Mesenchymal stem cell (in vitro differentiated cells and primary cell): ENCODE data around the gene PRKG1.

Experiments used
- DNase-seq: peaks from one replicate; pipeline ENCODE4 v3.0.0-alpha.2; 2013
- H2AFZ ChIP-seq: one replicate; pipeline ENCODE4 v1.6.1; 2013; ENCODE audit warnings: low read depth, mild to moderate bottlenecking, control low read depth, inconsistent platforms, low read length, moderate library complexity
- H2AK5ac ChIP-seq: 2 replicates; pipeline ENCODE4 v1.6.1; 2013; ENCODE audit warnings: low read length, moderate library complexity, mild to moderate bottlenecking, inconsistent platforms; ENCODE audit not compliant: severe bottlenecking
- H2BK120ac ChIP-seq: one replicate; pipeline ENCODE4 v1.6.1; 2013; ENCODE audit warnings: low read depth, mild to moderate bottlenecking, inconsistent platforms, low read length, moderate library complexity
- H2BK12ac ChIP-seq, 2 experiments: one replicate each; pipeline ENCODE4 v1.6.1; 2013; ENCODE audit warnings: inconsistent platforms in 2 of 2, low read length in 2 of 2, mild to moderate bottlenecking in 2 of 2, moderate library complexity in 2 of 2, control low read depth in 1 of 2
- H2BK15ac ChIP-seq: one replicate; pipeline ENCODE4 v1.6.1; 2013; ENCODE audit warnings: mild to moderate bottlenecking, low read depth, inconsistent platforms; ENCODE audit not compliant: poor library complexity, severe bottlenecking
- H2BK5ac ChIP-seq: 2 replicates; pipeline ENCODE4 v1.6.1; 2013; ENCODE audit warnings: low read depth, mild to moderate bottlenecking, low read length, control low read depth, inconsistent platforms; ENCODE audit not compliant: poor library complexity, severe bottlenecking
- H3K14ac ChIP-seq, 2 experiments: one replicate each; pipeline ENCODE4 v1.6.1; 2013; ENCODE audit warnings: inconsistent platforms in 2 of 2, low read length in 2 of 2, control low read depth in 1 of 2, mild to moderate bottlenecking in 1 of 2, moderate library complexity in 1 of 2
- H3K18ac ChIP-seq, 2 experiments: one replicate each; pipeline ENCODE4 v1.6.1; 2013; ENCODE audit warnings: inconsistent platforms in 2 of 2, low read length in 2 of 2, control low read depth in 1 of 2, low read depth in 1 of 2, mild to moderate bottlenecking in 1 of 2
- H3K23ac ChIP-seq, 2 experiments: one replicate each; pipeline ENCODE4 v1.6.1; 2013; ENCODE audit warnings: inconsistent platforms in 2 of 2, low read length in 2 of 2, mild to moderate bottlenecking in 2 of 2, moderate library complexity in 2 of 2, control low read depth in 1 of 2
- H3K27ac ChIP-seq: 2 replicates; pipeline ENCODE4 v1.5.1; 2013; ENCODE audit warnings: mild to moderate bottlenecking, moderate library complexity, low read length, control low read depth, inconsistent platforms; ENCODE audit not compliant: poor library complexity, severe bottlenecking
- H3K27me3 ChIP-seq, 2 experiments: 2 replicates each; pipeline versions ENCODE4 v1.6.1 to v1.7.0; 2013; ENCODE audit warnings: low read length in 2 of 2, mild to moderate bottlenecking in 2 of 2, moderate library complexity in 2 of 2, control low read depth in 1 of 2, inconsistent platforms in 1 of 2; ENCODE audit not compliant: control insufficient read depth in 1 of 2, insufficient read depth in 1 of 2
- H3K36me3 ChIP-seq, 2 experiments: 2 replicates each; pipeline versions ENCODE4 v1.6.1 to v1.7.0; 2013; ENCODE audit warnings: low read length in 2 of 2, control low read depth in 1 of 2, inconsistent platforms in 1 of 2, low read depth in 1 of 2, mild to moderate bottlenecking in 1 of 2; ENCODE audit not compliant: insufficient read depth in 2 of 2, control insufficient read depth in 1 of 2
- H3K4ac ChIP-seq, 2 experiments: one replicate each; pipeline ENCODE4 v1.6.1; 2013; ENCODE audit warnings: inconsistent platforms in 2 of 2, low read length in 2 of 2, mild to moderate bottlenecking in 2 of 2, moderate library complexity in 2 of 2, control low read depth in 1 of 2, low read depth in 1 of 2
- H3K4me1 ChIP-seq: 2 replicates; pipeline ENCODE4 v1.6.1; 2013; ENCODE audit warnings: low read depth, low read length, control low read depth; ENCODE audit not compliant: control insufficient read depth, insufficient read depth
- H3K4me2 ChIP-seq: 2 replicates; pipeline ENCODE4 v1.6.1; 2013; ENCODE audit warnings: low read length, mild to moderate bottlenecking, inconsistent platforms; ENCODE audit not compliant: poor library complexity, severe bottlenecking
- H3K4me3 ChIP-seq, 2 experiments: 2 replicates each; pipeline versions ENCODE4 v1.5.1 to v1.7.0; 2013; ENCODE audit warnings: low read length in 2 of 2, mild to moderate bottlenecking in 2 of 2, control low read depth in 1 of 2, low read depth in 1 of 2; ENCODE audit not compliant: insufficient read depth in 1 of 2
- H3K79me1 ChIP-seq: replicated peaks from 2 replicates; pipeline ENCODE4 v1.6.1; 2013; ENCODE audit warnings: mild to moderate bottlenecking, control low read depth, low read length, inconsistent platforms; ENCODE audit not compliant: poor library complexity, severe bottlenecking
- H3K9ac ChIP-seq: 2 replicates; pipeline ENCODE4 v1.7.0; 2013; ENCODE audit warnings: mild to moderate bottlenecking, low read length, moderate library complexity
- H3K9me3 ChIP-seq: 2 replicates; pipeline ENCODE4 v1.7.0; 2013; ENCODE audit warnings: mild to moderate bottlenecking, low read length; ENCODE audit not compliant: control insufficient read depth
- H4K8ac ChIP-seq: one replicate; pipeline ENCODE4 v1.6.1; 2013; ENCODE audit warnings: inconsistent platforms, mild to moderate bottlenecking, low read length, moderate library complexity
- H4K91ac ChIP-seq: one replicate; pipeline ENCODE4 v1.6.1; 2013; ENCODE audit warnings: mild to moderate bottlenecking, low read length, inconsistent platforms
- WGBS: methylation state at CpG from one replicate; pipeline ENCODE4 v1.1.7; 2013; ENCODE audit warnings: mixed read lengths; 5-methylcytosine and 5-hydroxymethylcytosine counted together

PRKG1 gene

GRCh38 chr10:51363415-51363814, 289.1 kb downstream of the PRKG1 start:
- H3K18ac ChIP-seq = no peak overlapping the region
- no peak overlapping the region for H2BK15ac ChIP-seq
- no peak overlapping the region for H3K9ac ChIP-seq
- H2BK5ac ChIP-seq = no peak overlapping the region
- H3K36me3 ChIP-seq = no peaks in the 10 kb centered on the region
- no peak overlapping the region for H2AFZ ChIP-seq
- H3K14ac ChIP-seq = no peak overlapping the region
- H4K8ac ChIP-seq = no peak overlapping the region
- H2BK12ac ChIP-seq = no peak overlapping the region
- no peak for DNase-seq
- H3K27ac ChIP-seq = no peak overlapping the region
- no peaks in the 10 kb centered on the region for H3K9me3 ChIP-seq
- 95% methylated on average over 4 of the region's 4 CpGs for whole genome bisulfite sequencing
- H3K4me1 ChIP-seq = no peaks in the 10 kb centered on the region
- H2BK120ac ChIP-seq = no peak overlapping the region
- no peaks in the 10 kb centered on the region for H3K79me1 ChIP-seq
- H3K4me3 ChIP-seq = no peak overlapping the region
- H3K27me3 ChIP-seq = no peaks in the 10 kb centered on the region
- no peak overlapping the region for H3K23ac ChIP-seq
- H4K91ac ChIP-seq = no peak overlapping the region
- H3K4ac ChIP-seq = no peak overlapping the region
- no peak overlapping the region for H3K4me2 ChIP-seq
- no peak overlapping the region for H2AK5ac ChIP-seq

- H2BK5ac ChIP-seq = no peak overlapping the region
- H3K23ac ChIP-seq = no peak overlapping the region
- DNase-seq = no peak
- H3K4ac ChIP-seq = no peak overlapping the region
- no peak overlapping the region for H2AFZ ChIP-seq
- H3K27me3 ChIP-seq = no peaks in the 10 kb centered on the region
- no peak overlapping the region for H3K4me2 ChIP-seq
- no peaks in the 10 kb centered on the region for H3K4me1 ChIP-seq
- no peak overlapping the region for H3K18ac ChIP-seq
- WGBS = 100% methylated on average over 1 of the region's 2 CpGs
- no peak overlapping the region for H2BK12ac ChIP-seq
- H3K27ac ChIP-seq = no peak overlapping the region
- H3K79me1 ChIP-seq = no peaks in the 10 kb centered on the region
- H3K4me3 ChIP-seq = no peak overlapping the region
- H2AK5ac ChIP-seq = no peak overlapping the region
- H4K8ac ChIP-seq = no peak overlapping the region
- no peak overlapping the region for H2BK15ac ChIP-seq
- no peak overlapping the region for H3K14ac ChIP-seq
- no peaks in the 10 kb centered on the region for H3K36me3 ChIP-seq
- H4K91ac ChIP-seq = no peak overlapping the region
- H3K9me3 ChIP-seq = no peaks in the 10 kb centered on the region
- H3K9ac ChIP-seq = no peak overlapping the region
- H2BK120ac ChIP-seq = no peak overlapping the region
Measured at GRCh38 chr10:51364674-51365073, 290.4 kb downstream of the PRKG1 start.

GRCh38 chr10:51366044-51366443, 291.8 kb downstream of the PRKG1 start:
- no peak for DNase-seq
- H2BK5ac ChIP-seq = no peak overlapping the region
- H3K4me3 ChIP-seq = no peak overlapping the region
- no peak overlapping the region for H2BK120ac ChIP-seq
- WGBS = no CpG with 5 or more reads among the region's 1 CpG
- no peaks in the 10 kb centered on the region for H3K79me1 ChIP-seq
- H3K36me3 ChIP-seq = no peaks in the 10 kb centered on the region
- no peak overlapping the region for H3K4me2 ChIP-seq
- no peaks in the 10 kb centered on the region for H3K4me1 ChIP-seq
- H3K9ac ChIP-seq = no peak overlapping the region
- no peak overlapping the region for H2AFZ ChIP-seq
- H3K27ac ChIP-seq = no peak overlapping the region
- no peaks in the 10 kb centered on the region for H3K9me3 ChIP-seq
- H4K91ac ChIP-seq = no peak overlapping the region
- H2BK15ac ChIP-seq = no peak overlapping the region
- H3K23ac ChIP-seq = no peak overlapping the region
- no peak overlapping the region for H3K4ac ChIP-seq
- no peak overlapping the region for H3K14ac ChIP-seq
- H4K8ac ChIP-seq = no peak overlapping the region
- no peak overlapping the region for H3K18ac ChIP-seq
- H3K27me3 ChIP-seq = no peaks in the 10 kb centered on the region
- H2AK5ac ChIP-seq = no peak overlapping the region
- no peak overlapping the region for H2BK12ac ChIP-seq

GRCh38 chr10:51367127-51367526, 292.8 kb downstream of the PRKG1 start:
- Histone ChIP-seq H3K79me1 (no peaks in the 10 kb centered on the region), H3K27me3 (no peaks in the 10 kb centered on the region), H3K9ac (peak overlapping the region; percentile 67), H2BK120ac (no peak overlapping the region), H3K4me1 (no peaks in the 10 kb centered on the region), H2BK15ac (no peak overlapping the region), H3K4me2 (no peak overlapping the region), H3K9me3 (no peaks in the 10 kb centered on the region), H3K27ac (no peak overlapping the region), H3K18ac (no peak overlapping the region), H2AFZ (no peak overlapping the region), H3K14ac (no peak overlapping the region), H3K36me3 (no peaks in the 10 kb centered on the region), H3K23ac (no peak overlapping the region), H2BK5ac (no peak overlapping the region), H2BK12ac (no peak overlapping the region), H3K4me3 (peak overlapping the region in 1 of 2 experiments; percentile 58), H4K91ac (no peak overlapping the region), H4K8ac (no peak overlapping the region), H2AK5ac (no peak overlapping the region), H3K4ac (no peak overlapping the region)
- no peak for DNase-seq
- 69% methylated on average over 2 of the region's 4 CpGs for WGBS
